ENCODE results near the gene ACSBG1. TPM values are rescaled to one million over a fixed set of nuclear protein-coding genes. Genes with fewer than 3 reads are reported as not detected.
"Not testable (repeated sequence)": the region's sequence is repeated elsewhere in the genome, so short reads cannot be mapped to it uniquely, and the experiment has no call there.

The ACSBG1 gene
- total RNA-seq, 2 experiments from 2014 or later, result 0.28 TPM; not detected in 1

GRCh38 chr15:78245392-78245791 is 11.0 kb upstream of the ACSBG1 start:
- not testable (repeated sequence) for H3K36me3 Mint-ChIP-seq; H3K4me3 Mint-ChIP-seq; H3K27ac Mint-ChIP-seq; DNase-seq; H3K9me3 Mint-ChIP-seq (ENCODE audit: low read depth); ATAC-seq; H3K4me1 Mint-ChIP-seq
- CTCF ChIA-PET, result interaction anchor here (1.0 to 7.9 kb wide), 3 partner anchors 51 to 132 kb away, joined by 4 to 66 read pairs (median 9); partner anchors contain the start of gene CIB2
- peaks cover 12% of the 10 kb centered on the region for H3K27me3 Mint-ChIP-seq

- no peak for DNase-seq
These were observed 10.5 kb upstream of the ACSBG1 start for GRCh38 chr15:78244893-78245292.

GRCh38 chr15:78244101-78244500 is 9.7 kb upstream of the ACSBG1 start:
- Mint-ChIP-seq H3K36me3 (no peaks in the 10 kb centered on the region), H3K27me3 (peaks cover 12% of the 10 kb centered on the region), H3K9me3 (ENCODE audit: low read depth) (no peaks in the 10 kb centered on the region), H3K27ac (no peak overlapping the region), H3K4me3 (no peak overlapping the region), H3K4me1 (peaks cover 3% of the 10 kb centered on the region)
- CTCF ChIA-PET, result interaction anchor here (1.1 to 7.9 kb wide), 4 partner anchors 49 to 285 kb away, joined by 3 to 66 read pairs (median 6); partner anchors contain the start of gene CIB2
- DNase-seq (no peak), ATAC-seq (no peak)

More at GRCh38 chr15:78244893-78245292, 10.5 kb upstream of the ACSBG1 start:
- Mint-ChIP-seq H3K27ac (no peak overlapping the region), H3K9me3 (ENCODE audit: low read depth) (no peaks in the 10 kb centered on the region), H3K36me3 (no peaks in the 10 kb centered on the region), H3K27me3 (peaks cover 12% of the 10 kb centered on the region), H3K4me3 (no peak overlapping the region), H3K4me1 (peaks cover 3% of the 10 kb centered on the region)
- CTCF ChIA-PET, result interaction anchor here (1.0 to 7.9 kb wide), 5 partner anchors 50 to 286 kb away, joined by 3 to 66 read pairs (median 4); partner anchors contain the start of gene CIB2
- no peak for ATAC-seq

- Mint-ChIP-seq H3K4me1 (peaks cover 3% of the 10 kb centered on the region), H3K9me3 (ENCODE audit: low read depth) (no peaks in the 10 kb centered on the region), H3K27ac (no peak overlapping the region), H3K36me3 (no peaks in the 10 kb centered on the region), H3K4me3 (no peak overlapping the region), H3K27me3 (peaks cover 13% of the 10 kb centered on the region)
- DNase-seq (no peak), ATAC-seq (no peak)
- CTCF ChIA-PET, result interaction anchor here (1.1 to 7.9 kb wide), 4 partner anchors 49 to 135 kb away, joined by 3 to 101 read pairs (median 38); partner anchors contain the start of gene CIB2
These were observed 9.2 kb upstream of the ACSBG1 start for GRCh38 chr15:78243491-78243941.

GRCh38 chr15:78243058-78243457 is 8.7 kb upstream of the ACSBG1 start:
- no peak for ATAC-seq
- CTCF ChIA-PET, result interaction anchor here (1.1 to 7.9 kb wide), 6 partner anchors 13 to 277 kb away, joined by 4 to 101 read pairs (median 39); partner anchors contain the start of gene CIB2

GRCh38 chr15:78242128-78242527 is 7.8 kb upstream of the ACSBG1 start:
- H3K4me3 Mint-ChIP-seq, result no peak overlapping the region
- peaks cover 3% of the 10 kb centered on the region for H3K4me1 Mint-ChIP-seq
- H3K9me3 Mint-ChIP-seq (ENCODE audit: low read depth), result no peaks in the 10 kb centered on the region
- peak; percentile 38 for ATAC-seq
- peak; percentile 59 for DNase-seq
- H3K27me3 Mint-ChIP-seq, result peaks cover 16% of the 10 kb centered on the region
- no peaks in the 10 kb centered on the region for H3K36me3 Mint-ChIP-seq
- CTCF ChIA-PET, result interaction anchor here (0.7 to 7.9 kb wide), 20 partner anchors 9 to 284 kb away, joined by 3 to 101 read pairs (median 4); partner anchors contain the start of genes CIB2, DNAJA4 and SKIC8
- H3K27ac Mint-ChIP-seq, result no peak overlapping the region

More at GRCh38 chr15:78243058-78243457, 8.7 kb upstream of the ACSBG1 start:
- DNase-seq, result no peak
- Mint-ChIP-seq H3K36me3 (no peaks in the 10 kb centered on the region), H3K9me3 (ENCODE audit: low read depth) (no peaks in the 10 kb centered on the region), H3K4me3 (no peak overlapping the region), H3K4me1 (peaks cover 3% of the 10 kb centered on the region), H3K27ac (no peak overlapping the region), H3K27me3 (peaks cover 16% of the 10 kb centered on the region)

GRCh38 chr15:78241017-78241416 is 6.7 kb upstream of the ACSBG1 start:
- peak; percentile 90 for DNase-seq
- Mint-ChIP-seq H3K4me1 (peaks cover 3% of the 10 kb centered on the region), H3K27ac (no peak overlapping the region), H3K27me3 (peaks cover 16% of the 10 kb centered on the region), H3K4me3 (no peak overlapping the region), H3K36me3 (no peaks in the 10 kb centered on the region), H3K9me3 (ENCODE audit: low read depth) (no peaks in the 10 kb centered on the region)
- ATAC-seq, result peak; percentile 95
- CTCF ChIA-PET, result interaction anchor here (0.7 to 7.9 kb wide), 37 partner anchors 11 to 282 kb away, joined by 3 to 101 read pairs (median 5); partner anchors contain the start of genes CIB2 and DNAJA4

- Mint-ChIP-seq H3K27me3 (peaks cover 24% of the 10 kb centered on the region), H3K4me1 (peaks cover 4% of the 10 kb centered on the region), H3K27ac (no peak overlapping the region), H3K4me3 (no peak overlapping the region), H3K36me3 (no peaks in the 10 kb centered on the region), H3K9me3 (ENCODE audit: low read depth) (no peaks in the 10 kb centered on the region)
- DNase-seq (no peak), ATAC-seq (no peak)
- CTCF ChIA-PET, result interaction anchor here (0.9 to 7.9 kb wide), 20 partner anchors 14 to 330 kb away, joined by 3 to 101 read pairs (median 10); partner anchors contain the start of gene CIB2
These were observed 5.4 kb upstream of the ACSBG1 start for GRCh38 chr15:78239811-78240210.

- Mint-ChIP-seq H3K4me1 (peaks cover 13% of the 10 kb centered on the region), H3K4me3 (no peak overlapping the region), H3K9me3 (ENCODE audit: low read depth) (no peaks in the 10 kb centered on the region), H3K36me3 (no peaks in the 10 kb centered on the region), H3K27me3 (peaks cover 35% of the 10 kb centered on the region), H3K27ac (no peak overlapping the region)
- DNase-seq (no peak), ATAC-seq (no peak)
- CTCF ChIA-PET, result interaction anchor here (1.5 to 1.6 kb wide), 2 partner anchors 41 to 101 kb away, joined by 4 to 7 read pairs; no protein-coding TSS in a partner anchor
These were observed 2.8 kb upstream of the ACSBG1 start for GRCh38 chr15:78237146-78237545.

GRCh38 chr15:78236491-78236890 is 2.1 kb upstream of the ACSBG1 start:
- peaks cover 34% of the 10 kb centered on the region for H3K27me3 Mint-ChIP-seq
- ATAC-seq (no peak), DNase-seq (no peak)
- H3K36me3 Mint-ChIP-seq, result no peaks in the 10 kb centered on the region
- no peak overlapping the region for H3K4me3 Mint-ChIP-seq
- no peak overlapping the region for H3K27ac Mint-ChIP-seq
- H3K9me3 Mint-ChIP-seq (ENCODE audit: low read depth), result no peaks in the 10 kb centered on the region
- peaks cover 13% of the 10 kb centered on the region for H3K4me1 Mint-ChIP-seq
- CTCF ChIA-PET, result interaction anchor here (0.8 to 1.6 kb wide), 4 partner anchors 22 to 101 kb away, joined by 3 to 7 read pairs (median 4); no protein-coding TSS in a partner anchor

- no peaks in the 10 kb centered on the region for H3K36me3 Mint-ChIP-seq
- H3K4me3 Mint-ChIP-seq, result no peak overlapping the region
- H3K27ac Mint-ChIP-seq, result no peak overlapping the region
- peaks cover 10% of the 10 kb centered on the region for H3K4me1 Mint-ChIP-seq
- ATAC-seq (no peak), DNase-seq (no peak)
- no peaks in the 10 kb centered on the region for H3K9me3 Mint-ChIP-seq (ENCODE audit: low read depth)
- CTCF ChIA-PET, result interaction anchor here (0.7 kb wide), 1 partner anchor 56 kb away, joined by 3 read pairs; no protein-coding TSS in a partner anchor
- peaks cover 37% of the 10 kb centered on the region for H3K27me3 Mint-ChIP-seq
These were observed 869 bp downstream of the ACSBG1 start for GRCh38 chr15:78233496-78233895.

- H3K4me1 Mint-ChIP-seq, result peaks cover 10% of the 10 kb centered on the region
- CTCF ChIA-PET, result no interaction called here
- ATAC-seq (no peak), DNase-seq (no peak)
- H3K9me3 Mint-ChIP-seq (ENCODE audit: low read depth), result no peaks in the 10 kb centered on the region
- H3K27me3 Mint-ChIP-seq, result peaks cover 34% of the 10 kb centered on the region
- H3K36me3 Mint-ChIP-seq, result no peaks in the 10 kb centered on the region
- H3K27ac Mint-ChIP-seq, result no peak overlapping the region
- no peak overlapping the region for H3K4me3 Mint-ChIP-seq
These were observed 1.4 kb downstream of the ACSBG1 start for GRCh38 chr15:78232951-78233350.

GRCh38 chr15:78229431-78230406 is 4.6 kb downstream of the ACSBG1 start:
- ATAC-seq, result no peak
- DNase-seq, result no peak
- peaks cover 3% of the 10 kb centered on the region for H3K9me3 Mint-ChIP-seq (ENCODE audit: low read depth)
- peaks cover 17% of the 10 kb centered on the region for H3K4me1 Mint-ChIP-seq
- peaks cover 2% of the 10 kb centered on the region for H3K36me3 Mint-ChIP-seq
- H3K4me3 Mint-ChIP-seq, result no peak overlapping the region
- peaks cover 25% of the 10 kb centered on the region for H3K27me3 Mint-ChIP-seq
- CTCF ChIA-PET, result interaction anchor here (0.9 kb wide), 1 partner anchor 11 kb away, joined by 3 read pairs; no protein-coding TSS in a partner anchor
- no peak overlapping the region for H3K27ac Mint-ChIP-seq

Measured in activated CD8-positive, alpha-beta memory T cell treated with anti-CD3 and anti-CD28 coated beads, Interleukin-2, amount 10 ng/mL, durations not matched to agents 7 days and 5 days (primary cell).